Duodenal mucosa (tissue), 2 donors: ENCODE data around the gene PRMT1.

ENCODE experiments used
- H3K27ac ChIP-seq: one replicate; pipeline ENCODE4 v1.7.0; 2013; ENCODE audit warnings: low read depth, low read length
- H3K27me3 ChIP-seq, 2 donors: one replicate each; pipeline ENCODE4 v1.7.0; 2013; ENCODE audit warnings: low read length in 2 of 2, control low read depth in 1 of 2; ENCODE audit not compliant: insufficient read depth in 2 of 2, control insufficient read depth in 1 of 2
- H3K36me3 ChIP-seq, 2 donors: one replicate each; pipeline ENCODE4 v1.7.0; 2013; ENCODE audit warnings: low read length in 2 of 2, control low read depth in 1 of 2; ENCODE audit not compliant: insufficient read depth in 2 of 2, control insufficient read depth in 1 of 2
- H3K4me1 ChIP-seq, 2 donors: one replicate each; pipeline ENCODE4 v1.7.0; 2013; ENCODE audit warnings: low read length in 2 of 2, control low read depth in 1 of 2; ENCODE audit not compliant: insufficient read depth in 2 of 2, control insufficient read depth in 1 of 2
- H3K4me3 ChIP-seq, 2 donors: one replicate each; pipeline ENCODE4 v1.7.0; 2013; ENCODE audit warnings: low read length in 2 of 2, low read depth in 1 of 2
- H3K9ac ChIP-seq, 2 donors: one replicate each; pipeline ENCODE4 v1.7.0; 2013; ENCODE audit warnings: low read length in 2 of 2, low read depth in 1 of 2
- H3K9me3 ChIP-seq, 2 donors: one replicate each; pipeline ENCODE4 v1.7.0; 2013; ENCODE audit warnings: low read length in 2 of 2, control low read depth in 1 of 2; ENCODE audit not compliant: control insufficient read depth in 1 of 2

The PRMT1 gene

DNA sequence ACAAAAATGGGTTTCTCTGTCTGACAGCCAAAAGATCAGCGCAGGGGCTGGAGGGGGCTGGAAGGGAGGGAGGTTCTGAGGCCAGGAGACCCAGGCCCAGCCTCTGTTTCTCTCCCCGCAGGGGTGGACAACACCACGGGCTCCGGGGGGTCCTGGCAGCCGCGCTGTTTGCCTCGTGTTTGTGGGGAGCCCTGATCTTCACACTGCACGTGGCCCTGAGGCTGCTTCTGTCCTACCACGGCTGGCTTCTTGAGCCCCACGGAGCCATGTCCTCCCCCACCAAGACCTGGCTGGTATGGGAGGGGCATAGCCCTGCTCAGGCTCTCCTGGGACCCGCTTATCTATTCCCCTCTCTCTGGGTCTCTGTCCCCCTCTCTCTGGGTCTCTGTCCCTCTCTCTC lies 23.5 kb downstream of the PRMT1 start:
- H3K4me3 ChIP-seq: no peak overlapping the region
- H3K36me3 ChIP-seq: no peaks in the 10 kb centered on the region
- H3K4me1 ChIP-seq: no peaks in the 10 kb centered on the region
- H3K27me3 ChIP-seq: no peaks in the 10 kb centered on the region
- H3K9ac ChIP-seq: no peak overlapping the region
- H3K9me3 ChIP-seq: no peaks in the 10 kb centered on the region
- no peak overlapping the region for H3K27ac ChIP-seq

- no peak overlapping the region for H3K4me3 ChIP-seq
- H3K4me1 ChIP-seq: no peaks in the 10 kb centered on the region
- no peaks in the 10 kb centered on the region for H3K27me3 ChIP-seq
- H3K9me3 ChIP-seq: no peaks in the 10 kb centered on the region
- no peak overlapping the region for H3K27ac ChIP-seq
- H3K9ac ChIP-seq: no peak overlapping the region
- no peaks in the 10 kb centered on the region for H3K36me3 ChIP-seq
Measured at GRCh38 chr19:49701271-49701786, 24.3 kb downstream of the PRMT1 start.

DNA sequence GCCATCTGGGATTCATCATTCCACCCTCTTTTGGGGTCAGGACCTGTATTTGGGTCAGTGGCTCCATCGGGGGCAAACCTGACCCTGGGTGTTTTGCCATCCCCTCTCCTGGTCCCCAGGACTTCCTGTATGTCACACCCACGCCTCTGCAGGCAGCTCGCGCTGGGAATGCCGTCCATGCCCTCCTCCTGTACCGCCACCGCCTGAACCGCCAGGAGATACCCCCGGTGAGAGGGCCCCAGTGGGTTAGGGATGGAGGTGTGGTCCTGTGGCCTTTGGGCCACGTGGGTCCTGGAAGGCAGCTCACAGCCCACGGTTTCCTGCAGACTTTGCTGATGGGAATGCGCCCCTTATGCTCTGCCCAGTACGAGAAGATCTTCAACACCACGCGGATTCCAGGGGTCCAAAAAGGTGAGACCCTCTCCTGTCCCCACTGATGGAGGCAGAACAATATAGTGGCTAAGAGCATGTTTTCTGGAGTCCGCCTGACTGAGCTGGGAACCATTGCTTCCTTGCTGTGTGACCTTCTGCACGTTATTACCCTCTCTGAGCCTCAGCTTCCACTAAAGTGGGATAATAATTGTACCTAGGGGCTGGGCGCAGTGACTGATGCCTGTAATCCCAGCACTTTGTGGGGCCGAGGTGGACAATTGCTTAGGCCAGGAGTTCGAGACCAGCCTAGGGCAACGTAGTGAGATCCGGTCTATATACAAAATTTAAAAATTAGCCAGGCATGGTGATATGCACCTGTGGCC lies 28.0 kb downstream of the PRMT1 start:
- Histone ChIP-seq H3K4me3 (no peak overlapping the region), H3K27ac (no peak overlapping the region), H3K9ac (no peak overlapping the region)

DNA sequence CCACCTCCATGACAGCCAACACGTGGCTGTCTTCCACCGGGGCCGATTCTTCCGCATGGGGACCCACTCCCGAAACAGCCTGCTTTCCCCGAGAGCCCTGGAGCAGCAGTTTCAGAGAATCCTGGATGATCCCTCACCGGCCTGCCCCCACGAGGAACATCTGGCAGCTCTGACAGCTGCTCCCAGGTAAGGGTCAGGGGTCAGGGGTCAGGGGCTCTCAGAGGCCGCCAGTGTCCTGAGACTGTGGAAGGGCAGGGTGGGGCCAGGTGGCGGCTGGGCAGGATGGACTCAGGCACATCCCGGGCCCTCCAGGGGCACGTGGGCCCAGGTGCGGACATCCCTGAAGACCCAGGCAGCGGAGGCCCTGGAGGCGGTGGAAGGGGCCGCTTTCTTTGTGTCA lies 28.8 kb downstream of the PRMT1 start:
- Histone ChIP-seq H3K27me3 (no peaks in the 10 kb centered on the region), H3K4me3 (no peak overlapping the region), H3K36me3 (no peaks in the 10 kb centered on the region), H3K9me3 (no peaks in the 10 kb centered on the region), H3K9ac (no peak overlapping the region), H3K4me1 (no peaks in the 10 kb centered on the region), H3K27ac (no peak overlapping the region)

More for the DNA sequence above, 28.0 kb downstream of the PRMT1 start:
- no peaks in the 10 kb centered on the region for H3K36me3 ChIP-seq
- H3K27me3 ChIP-seq: no peaks in the 10 kb centered on the region
- no peaks in the 10 kb centered on the region for H3K9me3 ChIP-seq
- H3K4me1 ChIP-seq: no peaks in the 10 kb centered on the region

- Histone ChIP-seq H3K36me3 (no peaks in the 10 kb centered on the region), H3K4me1 (no peaks in the 10 kb centered on the region), H3K4me3 (no peak overlapping the region), H3K9ac (no peak overlapping the region), H3K27me3 (no peaks in the 10 kb centered on the region), H3K27ac (no peak overlapping the region), H3K9me3 (no peaks in the 10 kb centered on the region)
Measured at GRCh38 chr19:49710372-49710951, 33.4 kb downstream of the PRMT1 start.

GRCh38 chr19:49712397-49712859 lies 35.4 kb downstream of the PRMT1 start:
- no peak overlapping the region for H3K4me3 ChIP-seq

DNA sequence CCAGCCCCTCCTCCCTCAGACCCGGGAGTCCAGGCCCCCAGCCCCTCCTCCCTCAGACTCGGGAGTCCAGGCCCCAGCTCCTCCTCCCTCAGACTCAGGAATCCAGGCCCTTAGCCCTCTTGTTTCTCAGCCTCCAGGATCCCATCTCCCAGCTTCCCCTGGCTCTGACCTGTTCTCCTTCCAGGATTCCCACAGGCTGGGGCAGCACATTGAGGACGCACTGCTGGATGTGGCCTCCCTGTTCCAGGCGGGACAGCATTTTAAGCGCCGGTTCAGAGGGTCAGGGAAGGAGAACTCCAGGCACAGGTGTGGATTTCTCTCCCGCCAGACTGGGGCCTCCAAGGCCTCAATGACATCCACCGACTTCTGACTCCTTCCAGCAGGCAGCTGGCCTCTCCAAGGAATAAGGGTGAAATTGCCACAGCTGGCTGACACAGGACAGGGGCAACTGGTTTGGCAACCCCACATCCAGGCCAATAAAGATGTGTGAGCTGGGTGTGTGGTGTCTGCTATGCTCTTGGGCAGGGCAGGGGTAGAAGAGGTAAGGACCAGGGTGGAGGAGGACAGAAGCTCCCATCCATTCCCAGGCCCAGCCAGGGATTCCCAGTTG lies 36.3 kb downstream of the PRMT1 start:
- Histone ChIP-seq H3K4me1 (no peaks in the 10 kb centered on the region), H3K36me3 (no peaks in the 10 kb centered on the region), H3K9ac (no peak overlapping the region), H3K9me3 (no peaks in the 10 kb centered on the region), H3K27ac (no peak overlapping the region), H3K4me3 (no peak overlapping the region), H3K27me3 (no peaks in the 10 kb centered on the region)

More at GRCh38 chr19:49712397-49712859, 35.4 kb downstream of the PRMT1 start:
- Histone ChIP-seq H3K36me3 (no peaks in the 10 kb centered on the region), H3K27ac (no peak overlapping the region), H3K9me3 (no peaks in the 10 kb centered on the region), H3K4me1 (no peaks in the 10 kb centered on the region), H3K9ac (no peak overlapping the region), H3K27me3 (no peaks in the 10 kb centered on the region)

DNA sequence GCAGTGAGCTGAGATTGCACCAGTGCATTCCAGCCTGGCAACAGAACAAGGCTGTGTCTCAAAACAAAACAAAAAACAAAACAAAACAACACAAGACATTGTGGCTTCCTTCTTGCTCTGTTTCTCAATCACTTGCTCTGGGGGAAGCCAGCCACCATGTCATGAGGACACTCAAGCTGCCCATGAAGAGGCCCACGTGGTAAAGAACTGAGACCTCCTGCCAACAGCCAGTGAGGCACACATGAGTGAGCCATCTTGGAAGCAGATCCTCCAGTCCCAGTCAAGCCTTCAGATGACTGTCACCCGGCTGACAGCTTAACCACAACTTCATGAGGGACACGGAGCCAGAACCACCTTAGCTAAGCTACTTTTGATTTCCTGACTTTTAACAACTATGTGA lies 39.1 kb downstream of the PRMT1 start:
- no peaks in the 10 kb centered on the region for H3K27me3 ChIP-seq
- no peaks in the 10 kb centered on the region for H3K36me3 ChIP-seq
- H3K9ac ChIP-seq: no peak overlapping the region
- H3K27ac ChIP-seq: no peak overlapping the region
- no peaks in the 10 kb centered on the region for H3K9me3 ChIP-seq
- no peak overlapping the region for H3K4me3 ChIP-seq
- H3K4me1 ChIP-seq: no peaks in the 10 kb centered on the region

GRCh38 chr19:49718511-49718910 lies 41.4 kb downstream of the PRMT1 start:
- no peaks in the 10 kb centered on the region for H3K9me3 ChIP-seq
- no peak overlapping the region for H3K27ac ChIP-seq
- no peak overlapping the region for H3K9ac ChIP-seq
- H3K4me3 ChIP-seq: no peak overlapping the region
- H3K27me3 ChIP-seq: no peaks in the 10 kb centered on the region
- no peaks in the 10 kb centered on the region for H3K4me1 ChIP-seq
- no peaks in the 10 kb centered on the region for H3K36me3 ChIP-seq

GRCh38 chr19:49718991-49719390 lies 41.9 kb downstream of the PRMT1 start:
- H3K27ac ChIP-seq: no peak overlapping the region
- H3K27me3 ChIP-seq: no peaks in the 10 kb centered on the region
- no peaks in the 10 kb centered on the region for H3K36me3 ChIP-seq
- no peaks in the 10 kb centered on the region for H3K9me3 ChIP-seq
- no peaks in the 10 kb centered on the region for H3K4me1 ChIP-seq
- H3K4me3 ChIP-seq: no peak overlapping the region
- H3K9ac ChIP-seq: no peak overlapping the region
